Right atrium auricular region (tissue), 2 donors: ENCODE measurements around the gene ILK. TPM values are rescaled to one million over a fixed set of nuclear protein-coding genes. Genes with fewer than 3 reads are reported as not detected.
A peak's percentile ranks its signal among the peaks of the same experiment; 100 is the strongest.

ENCODE experiments used
- DNase-seq: peaks from one replicate; pipeline ENCODE4 v3.0.0-alpha.2; 2019; ENCODE audit warnings: low spot score
- H3K27ac ChIP-seq, 2 donors: fragments of 200-600 bp; sonication (generic); 1 replicate in 1 of 2; 2 replicates in 1 of 2; pipeline ENCODE4 v1.5.1; 2016 to 2019
- H3K27me3 ChIP-seq, 2 donors: fragments of 200-600 bp; sonication (generic); one replicate each; pipeline versions ENCODE4 v1.5.1 to v1.6.0; 2017 to 2019
- H3K36me3 ChIP-seq: fragments of 200-600 bp; sonication (generic); one replicate; pipeline ENCODE4 v1.5.1; 2016
- H3K4me1 ChIP-seq, 2 donors: fragments of 200-600 bp; sonication (generic); one replicate each; pipeline versions ENCODE4 v1.5.1 to v1.6.0; 2017 to 2019
- H3K4me3 ChIP-seq, 2 donors: fragments of 200-600 bp; sonication (generic); 1 replicate in 1 of 2; 2 replicates in 1 of 2; pipeline ENCODE4 v1.5.1; 2017 to 2019; ENCODE audit warnings: mild to moderate bottlenecking in 1 of 2, moderate library complexity in 1 of 2
- H3K9me3 ChIP-seq, 2 donors: fragments of 200-600 bp; sonication (generic); one replicate each; pipeline ENCODE4 v1.5.1; 2019
- total RNA-seq, 2 donors: library from RNA; depleted of rRNA; stranded (reverse); fragments of >200 nt; gene quantifications; one replicate each; pipeline ENCODE4 v1.1.0, GENCODE V29; 2016
- TF ChIP-seq, protein P1 (sequence below), 2 donors: fragments of 200-600 bp; sonication (generic); IDR thresholded peaks; one replicate each; pipeline ENCODE4 v1.5.1; 2019; ENCODE audit warnings: antibody characterized with exemption in 2 of 2

Gene ILK
- total RNA-seq, 2 donors from 2014 or later, result 142 to 193 TPM

DNA sequence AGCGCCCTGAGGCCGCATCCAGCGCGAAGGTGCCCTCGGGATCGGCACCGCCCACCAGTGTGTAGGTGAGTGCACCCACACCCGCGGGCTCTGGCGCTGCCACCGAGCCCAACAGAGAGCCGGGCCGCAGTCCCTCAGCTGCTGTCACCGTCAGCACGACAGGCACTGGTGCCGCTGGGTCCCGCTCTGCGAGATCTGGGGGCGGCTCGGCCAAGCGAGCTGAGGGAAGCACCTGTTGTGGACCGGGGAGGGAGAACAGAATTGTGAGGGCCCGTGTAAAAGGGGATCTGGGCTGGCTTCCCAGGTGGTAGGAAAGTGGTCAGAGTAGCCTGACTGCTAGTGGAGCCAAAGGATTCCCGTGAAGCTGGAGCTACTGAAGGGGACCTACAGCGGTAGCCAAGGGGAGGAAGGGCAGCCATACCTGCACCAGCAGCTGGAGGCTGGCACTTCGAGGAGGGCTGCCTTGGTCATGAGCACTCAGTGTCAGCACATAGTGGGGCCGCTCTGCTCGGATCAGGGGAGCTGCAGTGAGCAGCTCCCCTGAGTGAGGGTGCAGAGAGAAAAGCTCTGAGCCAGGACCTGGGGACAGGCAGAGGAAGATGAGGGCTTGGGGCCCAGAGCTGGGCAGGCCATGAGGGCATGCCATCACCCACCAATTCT is 27.2 kb downstream of the ILK start:
- Histone ChIP-seq H3K9me3 (no peaks in the 10 kb centered on the region), H3K4me3 (no peak overlapping the region), H3K27ac (no peak overlapping the region), H3K4me1 (peaks cover 0 to 25% of the 10 kb centered on the region in 2 donors), H3K36me3 (peaks cover 50% of the 10 kb centered on the region), H3K27me3 (no peaks in the 10 kb centered on the region)
- TF ChIP-seq, protein P1, sequence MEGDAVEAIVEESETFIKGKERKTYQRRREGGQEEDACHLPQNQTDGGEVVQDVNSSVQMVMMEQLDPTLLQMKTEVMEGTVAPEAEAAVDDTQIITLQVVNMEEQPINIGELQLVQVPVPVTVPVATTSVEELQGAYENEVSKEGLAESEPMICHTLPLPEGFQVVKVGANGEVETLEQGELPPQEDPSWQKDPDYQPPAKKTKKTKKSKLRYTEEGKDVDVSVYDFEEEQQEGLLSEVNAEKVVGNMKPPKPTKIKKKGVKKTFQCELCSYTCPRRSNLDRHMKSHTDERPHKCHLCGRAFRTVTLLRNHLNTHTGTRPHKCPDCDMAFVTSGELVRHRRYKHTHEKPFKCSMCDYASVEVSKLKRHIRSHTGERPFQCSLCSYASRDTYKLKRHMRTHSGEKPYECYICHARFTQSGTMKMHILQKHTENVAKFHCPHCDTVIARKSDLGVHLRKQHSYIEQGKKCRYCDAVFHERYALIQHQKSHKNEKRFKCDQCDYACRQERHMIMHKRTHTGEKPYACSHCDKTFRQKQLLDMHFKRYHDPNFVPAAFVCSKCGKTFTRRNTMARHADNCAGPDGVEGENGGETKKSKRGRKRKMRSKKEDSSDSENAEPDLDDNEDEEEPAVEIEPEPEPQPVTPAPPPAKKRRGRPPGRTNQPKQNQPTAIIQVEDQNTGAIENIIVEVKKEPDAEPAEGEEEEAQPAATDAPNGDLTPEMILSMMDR (IDR thresholded peaks at IDR 0.05), result no peak
- no peak for DNase-seq

DNA sequence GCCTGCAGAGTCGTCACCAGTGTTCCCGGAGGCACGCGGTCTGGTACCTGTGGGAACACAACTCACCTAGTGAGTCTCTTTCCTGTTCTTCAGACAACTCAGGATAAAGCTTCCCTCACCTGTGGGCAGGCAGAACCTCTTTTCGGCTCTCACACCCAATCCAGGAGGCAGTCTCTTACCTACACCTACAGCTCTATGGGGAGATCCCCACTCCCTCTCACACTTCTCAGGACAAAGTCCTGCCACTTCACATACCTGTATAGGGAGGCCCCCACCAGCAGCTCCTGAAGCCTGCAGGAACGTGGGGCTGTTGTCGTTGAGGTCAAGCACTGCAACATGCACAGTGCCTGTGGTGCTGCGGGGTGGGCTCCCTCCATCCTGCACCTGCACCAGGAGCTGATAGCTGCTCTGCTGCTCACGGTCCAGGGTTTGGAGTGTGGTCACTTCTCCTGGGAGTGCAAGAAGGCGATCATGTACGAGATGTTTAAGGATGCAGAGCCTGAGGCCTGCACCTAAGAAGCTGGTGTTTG is 27.9 kb downstream of the ILK start:
- peaks cover 0 to 31% of the 10 kb centered on the region in 2 donors for H3K4me1 ChIP-seq
- no peak for DNase-seq
- TF ChIP-seq, protein P1 (IDR thresholded peaks at IDR 0.05), result no peak
- H3K27me3 ChIP-seq, result no peaks in the 10 kb centered on the region
- peaks cover 43% of the 10 kb centered on the region for H3K36me3 ChIP-seq
- no peak overlapping the region for H3K4me3 ChIP-seq
- no peaks in the 10 kb centered on the region for H3K9me3 ChIP-seq
- no peak overlapping the region for H3K27ac ChIP-seq

DNA sequence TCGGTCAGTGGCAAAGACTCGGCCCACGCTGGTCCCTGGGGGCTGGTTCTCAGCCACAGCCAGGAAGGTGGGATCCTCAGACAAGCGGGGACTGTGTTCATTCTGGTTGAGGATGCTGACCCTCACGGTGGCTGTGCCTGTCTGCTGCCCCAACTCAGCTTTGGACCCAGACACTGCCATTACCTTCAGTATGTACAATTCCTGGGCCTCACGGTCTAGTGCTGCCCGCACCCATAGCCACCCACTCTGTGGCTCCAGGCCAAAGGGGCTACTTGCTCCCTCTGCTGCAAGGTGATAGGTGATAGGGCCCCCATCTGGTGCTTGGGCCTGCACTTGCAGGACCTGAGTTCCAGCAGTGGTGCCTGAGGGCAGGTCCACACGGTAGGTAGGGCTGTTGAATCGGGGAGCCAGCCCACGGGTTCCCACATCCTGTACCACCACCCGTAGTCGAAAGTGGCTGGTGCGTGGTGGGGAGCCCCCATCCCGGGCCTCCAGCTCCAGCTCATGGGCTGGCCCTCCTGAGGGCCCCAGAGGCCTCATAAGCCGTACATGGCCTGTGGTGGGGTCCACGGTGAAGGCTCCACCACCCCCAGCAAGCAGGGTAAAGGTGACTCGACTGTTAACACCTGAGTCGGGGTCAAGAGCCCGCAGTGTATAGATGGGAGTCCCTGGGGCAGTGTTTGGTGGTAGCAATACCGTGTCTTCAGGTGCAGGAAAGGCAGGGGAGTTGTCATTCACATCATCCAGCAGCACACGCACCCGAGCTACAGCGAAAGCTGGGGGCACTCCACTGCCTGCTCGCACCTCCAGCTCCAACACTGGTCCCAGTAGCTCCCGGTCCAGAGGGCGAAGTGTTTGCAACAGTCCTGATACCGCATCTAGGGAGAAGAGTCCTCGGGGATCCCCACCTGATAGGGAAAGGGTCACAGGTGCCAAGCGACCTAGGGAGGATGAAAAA is 28.8 kb downstream of the ILK start:
- TF ChIP-seq, protein P1 (IDR thresholded peaks at IDR 0.05), result no peak
- Histone ChIP-seq H3K4me1 (peaks cover 0 to 41% of the 10 kb centered on the region in 2 donors), H3K27me3 (no peaks in the 10 kb centered on the region), H3K9me3 (no peaks in the 10 kb centered on the region), H3K27ac (no peak overlapping the region), H3K4me3 (no peak overlapping the region), H3K36me3 (peaks cover 35% of the 10 kb centered on the region)
- no peak for DNase-seq

GRCh38 chr11:6633422-6634408 is 30.1 kb downstream of the ILK start:
- Histone ChIP-seq H3K27me3 (no peaks in the 10 kb centered on the region), H3K27ac (no peak overlapping the region), H3K4me1 (peaks cover 0 to 54% of the 10 kb centered on the region in 2 donors), H3K36me3 (peaks cover 35% of the 10 kb centered on the region), H3K9me3 (no peaks in the 10 kb centered on the region), H3K4me3 (no peak overlapping the region)
- no peak for DNase-seq
- TF ChIP-seq, protein P1 (IDR thresholded peaks at IDR 0.05), result no peak

- H3K36me3 ChIP-seq, result peaks cover 29% of the 10 kb centered on the region
- H3K9me3 ChIP-seq, result no peaks in the 10 kb centered on the region
- peak overlapping the region in 1 of 2 donors; percentile 64 for H3K27ac ChIP-seq
- H3K27me3 ChIP-seq, result no peaks in the 10 kb centered on the region
- TF ChIP-seq, protein P1 (IDR thresholded peaks at IDR 0.05), result no peak
- no peak for DNase-seq
- H3K4me1 ChIP-seq, result peaks cover 0 to 62% of the 10 kb centered on the region in 2 donors
- no peak overlapping the region for H3K4me3 ChIP-seq
These were observed 31.0 kb downstream of the ILK start for GRCh38 chr11:6634534-6634933.
